Mesendoderm (in vitro differentiated cells): Measurements from ENCODE around the gene AGAP3.

ENCODE experiments used
- DNase-seq: peaks from one replicate; pipeline ENCODE4 v3.0.0; 2013
- H2AK5ac ChIP-seq: 2 replicates; pipeline ENCODE4 v1.6.1; 2013; ENCODE audit warnings: low read length, inconsistent platforms
- H2BK120ac ChIP-seq: 2 replicates; pipeline ENCODE4 v1.6.1; 2013; ENCODE audit warnings: low read depth, mild to moderate bottlenecking, low read length, moderate library complexity, mixed read lengths
- H2BK15ac ChIP-seq: replicated peaks from 2 replicates; pipeline ENCODE4 v1.6.1; 2013; ENCODE audit warnings: low read depth, mild to moderate bottlenecking, moderate library complexity
- H2BK5ac ChIP-seq: 2 replicates; pipeline ENCODE4 v1.6.1; 2013; ENCODE audit warnings: low read length, inconsistent platforms
- H3K18ac ChIP-seq: 2 replicates; pipeline ENCODE4 v1.6.1; 2013; ENCODE audit warnings: mild to moderate bottlenecking, low read length, mixed read lengths
- H3K23ac ChIP-seq: one replicate; pipeline ENCODE4 v1.6.1; 2013; ENCODE audit warnings: low read length
- H3K27ac ChIP-seq: 2 replicates; pipeline ENCODE4 v1.5.1; 2013; ENCODE audit warnings: low read depth, mild to moderate bottlenecking, inconsistent platforms, low read length, moderate library complexity
- H3K27me3 ChIP-seq: 2 replicates; pipeline ENCODE4 v1.6.1; 2013; ENCODE audit warnings: low read length, control low read depth, mild to moderate bottlenecking, inconsistent platforms; ENCODE audit not compliant: insufficient read depth, poor library complexity
- H3K36me3 ChIP-seq: 2 replicates; pipeline ENCODE4 v1.6.1; 2013; ENCODE audit warnings: low read length, inconsistent platforms; ENCODE audit not compliant: control insufficient read depth, insufficient read depth
- H3K4ac ChIP-seq: one replicate; pipeline ENCODE4 v1.6.1; 2013; ENCODE audit warnings: low read depth, mild to moderate bottlenecking, low read length, moderate library complexity
- H3K4me1 ChIP-seq: 2 replicates; pipeline ENCODE4 v1.6.1; 2013; ENCODE audit warnings: low read depth, low read length, inconsistent platforms; ENCODE audit not compliant: control insufficient read depth
- H3K4me2 ChIP-seq: 2 replicates; pipeline ENCODE4 v1.6.1; 2013; ENCODE audit warnings: low read length
- H3K4me3 ChIP-seq: 2 replicates; pipeline ENCODE4 v1.5.1; 2013; ENCODE audit warnings: mild to moderate bottlenecking, low read length
- H3K56ac ChIP-seq: one replicate; pipeline ENCODE4 v1.6.1; 2013; ENCODE audit warnings: low read length
- H3K79me1 ChIP-seq: 2 replicates; pipeline ENCODE4 v1.6.1; 2013; ENCODE audit warnings: low read length, inconsistent platforms
- H3K79me2 ChIP-seq: 2 replicates; pipeline ENCODE4 v1.6.1; 2013; ENCODE audit warnings: mild to moderate bottlenecking, low read length; ENCODE audit not compliant: control insufficient read depth, insufficient read depth
- H3K9ac ChIP-seq: 2 replicates; pipeline ENCODE4 v1.6.1; 2013; ENCODE audit warnings: low read length, inconsistent platforms
- H4K5ac ChIP-seq: one replicate; pipeline ENCODE4 v1.6.1; 2013; ENCODE audit warnings: low read length
- H4K8ac ChIP-seq: one replicate; pipeline ENCODE4 v1.6.1; 2013; ENCODE audit warnings: low read depth, mild to moderate bottlenecking, control low read depth, low read length, moderate library complexity
- WGBS: extraction: QIAGEN DNeasy Blood & Tissue Kit; methylation state at CpG from one replicate; pipeline ENCODE4 v1.1.7; 2013; ENCODE audit warnings: low lambda C conversion rate, missing lambda C conversion rate; ENCODE audit not compliant: insufficient coverage; ENCODE audit errors: extremely low coverage; 5-methylcytosine and 5-hydroxymethylcytosine counted together

The AGAP3 gene

GRCh38 chr7:151123822-151124464 is 37.7 kb downstream of the AGAP3 start:
- no peaks in the 10 kb centered on the region for H3K79me2 ChIP-seq
- H3K4me3 ChIP-seq: no peak overlapping the region
- no peaks in the 10 kb centered on the region for H3K27me3 ChIP-seq
- H4K5ac ChIP-seq: no peak overlapping the region
- no peak overlapping the region for H2BK15ac ChIP-seq
- peaks cover 6% of the 10 kb centered on the region for H3K36me3 ChIP-seq
- peaks cover 2% of the 10 kb centered on the region for H3K79me1 ChIP-seq
- H2AK5ac ChIP-seq: no peak overlapping the region
- no peak overlapping the region for H3K18ac ChIP-seq
- no CpG with 5 or more reads among the region's 24 CpGs for WGBS
- H3K9ac ChIP-seq: no peak overlapping the region
- no peak overlapping the region for H4K8ac ChIP-seq
- peak; percentile 95 for DNase-seq
- H3K27ac ChIP-seq: no peak overlapping the region
- no peak overlapping the region for H3K23ac ChIP-seq
- no peak overlapping the region for H2BK5ac ChIP-seq
- H3K4me1 ChIP-seq: peaks cover 8% of the 10 kb centered on the region
- H2BK120ac ChIP-seq: no peak overlapping the region
- no peak overlapping the region for H3K4me2 ChIP-seq
- no peak overlapping the region for H3K56ac ChIP-seq
- no peak overlapping the region for H3K4ac ChIP-seq

GRCh38 chr7:151124481-151124880 is 38.2 kb downstream of the AGAP3 start:
- no peak overlapping the region for H3K4me2 ChIP-seq
- H3K36me3 ChIP-seq: peaks cover 6% of the 10 kb centered on the region
- no CpG with 5 or more reads among the region's 7 CpGs for WGBS
- no peak overlapping the region for H3K4ac ChIP-seq
- DNase-seq: no peak
- H3K27me3 ChIP-seq: no peaks in the 10 kb centered on the region
- no peaks in the 10 kb centered on the region for H3K79me2 ChIP-seq
- peaks cover 2% of the 10 kb centered on the region for H3K79me1 ChIP-seq
- H4K8ac ChIP-seq: no peak overlapping the region
- no peak overlapping the region for H4K5ac ChIP-seq
- H3K18ac ChIP-seq: no peak overlapping the region
- H3K27ac ChIP-seq: no peak overlapping the region
- H2AK5ac ChIP-seq: no peak overlapping the region
- no peak overlapping the region for H3K4me3 ChIP-seq
- no peak overlapping the region for H2BK120ac ChIP-seq
- no peak overlapping the region for H3K9ac ChIP-seq
- no peak overlapping the region for H3K23ac ChIP-seq
- no peak overlapping the region for H3K56ac ChIP-seq
- H2BK15ac ChIP-seq: no peak overlapping the region
- H3K4me1 ChIP-seq: peaks cover 8% of the 10 kb centered on the region
- no peak overlapping the region for H2BK5ac ChIP-seq

- peaks cover 8% of the 10 kb centered on the region for H3K36me3 ChIP-seq
- H3K4me2 ChIP-seq: peak overlapping the region; percentile 81
- no peak overlapping the region for H3K4me3 ChIP-seq
Measured at GRCh38 chr7:151124899-151125399, 38.7 kb downstream of the AGAP3 start.

GRCh38 chr7:151125470-151125845 is 39.2 kb downstream of the AGAP3 start:
- H3K56ac ChIP-seq: peak overlapping the region; percentile 89

More at GRCh38 chr7:151124899-151125399, 38.7 kb downstream of the AGAP3 start:
- Histone ChIP-seq H3K23ac (no peak overlapping the region), H2BK5ac (no peak overlapping the region), H4K8ac (no peak overlapping the region), H3K4ac (no peak overlapping the region), H2BK15ac (no peak overlapping the region), H3K79me1 (peaks cover 2% of the 10 kb centered on the region), H3K4me1 (peaks cover 8% of the 10 kb centered on the region), H3K27ac (no peak overlapping the region), H3K79me2 (no peaks in the 10 kb centered on the region), H4K5ac (no peak overlapping the region), H2AK5ac (no peak overlapping the region), H3K18ac (no peak overlapping the region), H3K27me3 (no peaks in the 10 kb centered on the region), H2BK120ac (no peak overlapping the region), H3K56ac (peak overlapping the region; percentile 60), H3K9ac (peak overlapping the region; percentile 69)
- WGBS: no CpG with 5 or more reads among the region's 14 CpGs
- no peak for DNase-seq

GRCh38 chr7:151125846-151126481 is 39.7 kb downstream of the AGAP3 start:
- H3K23ac ChIP-seq: no peak overlapping the region
- H3K18ac ChIP-seq: no peak overlapping the region
- WGBS: no CpG with 5 or more reads among the region's 58 CpGs
- peak overlapping the region; percentile 64 for H3K27ac ChIP-seq
- H2BK15ac ChIP-seq: no peak overlapping the region
- H4K8ac ChIP-seq: no peak overlapping the region
- no peaks in the 10 kb centered on the region for H3K27me3 ChIP-seq
- no peak overlapping the region for H2BK5ac ChIP-seq
- H3K36me3 ChIP-seq: peaks cover 6% of the 10 kb centered on the region
- peaks cover 2% of the 10 kb centered on the region for H3K79me1 ChIP-seq
- peak overlapping the region; percentile 41 for H3K4me3 ChIP-seq
- peaks cover 8% of the 10 kb centered on the region for H3K4me1 ChIP-seq
- H2BK120ac ChIP-seq: no peak overlapping the region
- H3K79me2 ChIP-seq: no peaks in the 10 kb centered on the region
- H3K56ac ChIP-seq: peak overlapping the region; percentile 89
- H4K5ac ChIP-seq: no peak overlapping the region
- H3K9ac ChIP-seq: peak overlapping the region; percentile 69
- H3K4me2 ChIP-seq: peak overlapping the region; percentile 81
- H2AK5ac ChIP-seq: no peak overlapping the region
- peak; percentile 70 for DNase-seq
- H3K4ac ChIP-seq: no peak overlapping the region

More at GRCh38 chr7:151125470-151125845, 39.2 kb downstream of the AGAP3 start:
- peak overlapping the region; percentile 64 for H3K27ac ChIP-seq
- H3K23ac ChIP-seq: no peak overlapping the region
- peaks cover 2% of the 10 kb centered on the region for H3K79me1 ChIP-seq
- peaks cover 8% of the 10 kb centered on the region for H3K4me1 ChIP-seq
- no peak overlapping the region for H4K8ac ChIP-seq
- H3K27me3 ChIP-seq: no peaks in the 10 kb centered on the region
- no peak overlapping the region for H2BK120ac ChIP-seq
- no peak overlapping the region for H2BK5ac ChIP-seq
- H3K18ac ChIP-seq: no peak overlapping the region
- H2AK5ac ChIP-seq: no peak overlapping the region
- no peaks in the 10 kb centered on the region for H3K79me2 ChIP-seq
- H3K4me2 ChIP-seq: peak overlapping the region; percentile 81
- H3K4me3 ChIP-seq: peak overlapping the region; percentile 41
- no peak overlapping the region for H3K4ac ChIP-seq
- no peak overlapping the region for H2BK15ac ChIP-seq
- H3K36me3 ChIP-seq: peaks cover 8% of the 10 kb centered on the region
- H4K5ac ChIP-seq: no peak overlapping the region
- no CpG with 5 or more reads among the region's 22 CpGs for WGBS
- peak; percentile 89 for DNase-seq
- peak overlapping the region; percentile 69 for H3K9ac ChIP-seq
